ENCODE results near the gene MBLAC1. TPM values are rescaled to one million over a fixed set of nuclear protein-coding genes. Genes with fewer than 3 reads are reported as not detected.

MBLAC1 gene
- total RNA-seq, 2 donors from 2014 or later: 1.6 to 1.7 TPM

Small RNA genes lying within 50 kb of the gene (microRNA-seq; reads per million reads assigned to microRNA genes)
- gene MIR106B (ENCODE audit: borderline microRNAs expressed in 2 of 2) (655 to 687 reads per million in 2 donors), gene MIR25 (ENCODE audit: borderline microRNAs expressed in 2 of 2) (351 to 540 reads per million in 2 donors), gene MIR4658 (ENCODE audit: borderline microRNAs expressed in 2 of 2) (0 reads per million in 2 donors), gene MIR93 (ENCODE audit: borderline microRNAs expressed in 2 of 2) (2,097 to 2,214 reads per million in 2 donors)

Other genes with a start within 250 kb of the MBLAC1 start
- under 1 TPM in 1 of 2 donors, not detected in 1; 0.51 TPM for gene OR2AE1, start 249.9 kb upstream of the MBLAC1 start, total RNA-seq
- gene TRIM4, start 207.4 kb upstream of the MBLAC1 start, total RNA-seq: 10 to 100 TPM; 14.7 to 22.9 TPM
- not detected for gene GJC3, start 197.3 kb upstream of the MBLAC1 start, total RNA-seq
- 1 to 10 TPM in 1 of 2 donors, under 1 TPM in 1; 0.33 to 1.2 TPM for gene AZGP1, start 150.9 kb upstream of the MBLAC1 start, total RNA-seq
- gene ZKSCAN1, start 111.4 kb upstream of the MBLAC1 start, total RNA-seq: 10 to 100 TPM; 47.4 to 53.1 TPM
- 10 to 100 TPM in 1 of 2 donors, 1 to 10 TPM in 1; 9.2 to 10.7 TPM for gene ZSCAN21, start 77.2 kb upstream of the MBLAC1 start, total RNA-seq
- 10 to 100 TPM; 17.0 to 18.0 TPM for gene ZNF3, start 45.2 kb upstream of the MBLAC1 start, total RNA-seq
- 10 to 100 TPM; 78.4 to 80.0 TPM for gene COPS6, start 38.0 kb upstream of the MBLAC1 start, total RNA-seq
- gene MCM7, start 25.6 kb upstream of the MBLAC1 start, total RNA-seq: 10 to 100 TPM; 21.6 to 21.7 TPM
- gene AP4M1, start 25.3 kb upstream of the MBLAC1 start, total RNA-seq: 10 to 100 TPM; 11.6 to 15.5 TPM
- gene TAF6, start 7.6 kb upstream of the MBLAC1 start, total RNA-seq: 10 to 100 TPM; 34.3 to 35.4 TPM
- gene CNPY4, start 7.3 kb upstream of the MBLAC1 start, total RNA-seq: 10 to 100 TPM in 1 of 2 donors, 1 to 10 TPM in 1; 9.6 to 18.3 TPM
- gene LAMTOR4, start 22.0 kb downstream of the MBLAC1 start, total RNA-seq: 10 to 100 TPM; 72.6 to 91.6 TPM
- 10 to 100 TPM; 11.2 to 13.3 TPM for gene TRAPPC14, start 31.8 kb downstream of the MBLAC1 start, total RNA-seq
- 10 to 100 TPM in 1 of 2 donors, 1 to 10 TPM in 1; 6.2 to 11.2 TPM for gene GAL3ST4, start 41.6 kb downstream of the MBLAC1 start, total RNA-seq
- 1 to 10 TPM in 1 of 2 donors, under 1 TPM in 1; 0.81 to 1.2 TPM for gene GPC2, start 50.4 kb downstream of the MBLAC1 start, total RNA-seq
- gene STAG3, start 51.0 kb downstream of the MBLAC1 start, total RNA-seq: 1 to 10 TPM in 1 of 2 donors, under 1 TPM in 1; 0.52 to 1.2 TPM
- gene PVRIG, start 93.0 kb downstream of the MBLAC1 start, total RNA-seq: under 1 TPM; 0.42 to 0.67 TPM
- not detected for gene SPDYE3, start 180.7 kb downstream of the MBLAC1 start, total RNA-seq
- 10 to 100 TPM; 17.7 to 32.5 TPM for gene PILRB, start 231.2 kb downstream of the MBLAC1 start, total RNA-seq
- gene PILRA, start 246.5 kb downstream of the MBLAC1 start, total RNA-seq: 10 to 100 TPM in 1 of 2 donors, 1 to 10 TPM in 1; 5.9 to 15.3 TPM